Lung microvascular endothelial cell (primary cell): ENCODE data around the gene LBX1. TPM values are rescaled to one million over a fixed set of nuclear protein-coding genes. Genes with fewer than 3 reads are reported as not detected.

Source experiments
- DNase-seq, 2 donors: peaks; one replicate each; pipeline versions ENCODE4 v3.0.0 to v3.0.0-alpha.2; 2010; ENCODE audit warnings: low read depth in 2 of 2
- total RNA-seq: library from RNA; depleted of rRNA; stranded (reverse); fragments of >200 nt; gene quantifications from 2 replicates; pipeline ENCODE4 v1.2.1, GENCODE V29; 2014

Gene LBX1
- total RNA-seq, 1 donor from 2014 or later = not detected

DNA sequence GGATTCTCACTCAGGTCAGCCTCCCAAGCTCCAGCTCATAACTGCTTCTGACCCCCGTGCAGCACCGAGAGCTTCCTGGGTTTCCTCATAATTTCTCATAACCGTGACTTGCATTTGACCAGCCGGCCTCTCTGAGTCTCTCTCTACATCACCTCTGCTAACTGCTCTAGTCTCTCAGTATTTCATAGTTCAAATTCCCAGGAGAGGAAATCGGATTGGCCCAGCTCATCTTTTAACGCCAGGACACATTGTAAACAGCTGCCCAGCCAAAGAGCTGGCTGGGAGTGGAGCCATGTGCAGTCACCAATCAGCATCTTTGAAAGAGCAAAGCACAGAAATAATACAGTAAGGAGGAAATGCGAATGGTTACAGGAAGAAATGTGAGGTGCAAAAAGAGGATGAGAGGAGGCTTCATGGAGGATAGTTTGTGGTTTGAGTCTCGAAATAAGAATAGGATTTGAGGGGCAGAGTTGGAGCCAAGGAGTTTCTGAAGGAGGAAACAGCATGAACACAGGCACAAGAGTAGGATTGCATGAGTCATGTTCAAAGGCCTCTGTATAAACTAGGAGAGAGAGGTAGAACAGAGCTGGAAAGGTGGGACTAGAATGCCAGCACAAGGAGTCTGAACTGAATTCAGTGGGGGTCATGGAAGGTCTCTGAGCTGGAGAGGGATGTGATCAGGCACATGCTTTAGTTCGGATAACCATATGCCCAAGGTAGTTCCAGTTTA is 15.2 kb upstream of the LBX1 start:
- DNase-seq = no peak

- no peak for DNase-seq
Observed at GRCh38 chr10:101241840-101242707, 12.8 kb upstream of the LBX1 start.

DNA sequence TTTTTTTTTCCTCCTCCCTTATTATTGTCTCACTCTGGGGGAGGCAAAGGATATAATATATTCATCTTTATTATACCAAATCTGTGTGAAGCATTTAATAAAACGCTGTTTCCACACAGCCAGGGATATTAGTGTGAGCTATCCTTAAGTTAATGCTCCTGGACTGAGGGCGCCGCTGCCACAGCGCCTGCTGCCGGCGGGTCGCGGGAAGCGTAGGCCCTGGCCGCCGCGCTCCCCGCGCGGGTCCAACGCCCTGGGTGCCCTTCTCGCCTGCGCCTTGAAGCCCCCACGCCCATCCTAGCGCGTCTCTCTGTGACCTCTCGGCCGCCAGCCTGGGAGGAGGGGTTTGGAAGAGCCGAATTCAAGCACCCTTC is 9.5 kb upstream of the LBX1 start:
- peak; percentile 38 to 46 for DNase-seq

GRCh38 chr10:101237982-101238731 is 8.9 kb upstream of the LBX1 start:
- no peak for DNase-seq

DNA sequence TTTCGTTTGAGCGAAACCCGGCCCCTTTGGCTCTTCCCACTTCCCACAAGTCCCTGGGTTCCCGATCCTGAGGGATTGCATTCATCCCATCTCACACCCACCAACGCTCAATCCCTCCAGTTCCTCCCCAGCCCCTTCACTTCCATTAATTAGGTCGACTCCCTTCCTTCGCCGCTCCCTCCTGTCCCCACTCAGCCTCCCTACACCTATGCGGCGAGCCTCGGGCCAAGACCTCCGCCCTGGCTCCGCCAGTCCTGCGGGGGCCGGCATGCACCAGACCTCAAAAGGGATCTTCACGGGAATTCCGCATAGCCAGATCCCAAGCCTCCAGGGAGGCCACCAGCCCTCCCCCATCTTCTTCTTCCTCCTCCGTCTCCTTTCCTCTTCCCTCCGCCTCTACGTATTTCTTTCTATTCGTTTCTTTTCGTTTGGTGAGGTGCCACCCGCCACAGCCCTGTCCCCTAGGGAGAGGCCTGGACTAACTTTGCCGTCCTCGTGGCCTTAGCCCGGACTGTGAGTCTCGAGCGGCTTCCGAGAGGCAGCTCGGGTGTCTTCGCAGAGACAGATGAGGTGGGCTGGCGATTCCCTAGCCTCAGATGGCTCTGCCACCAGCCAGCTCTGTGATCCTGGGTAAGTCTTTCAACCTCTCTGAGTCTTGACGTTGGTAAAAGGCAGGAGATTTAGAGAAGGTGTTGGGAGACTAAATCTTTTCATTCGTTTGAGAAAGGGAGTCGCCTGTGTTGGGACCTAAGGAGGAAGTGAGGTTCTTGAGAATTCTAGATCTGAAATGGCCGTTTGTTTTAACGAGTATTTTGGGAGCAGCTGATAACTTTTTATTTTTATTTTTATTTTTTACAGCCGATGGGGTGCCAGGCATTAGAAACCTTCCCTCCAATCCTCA is 8.1 kb upstream of the LBX1 start:
- DNase-seq = no peak

- DNase-seq = no peak
Observed at GRCh38 chr10:101236376-101237080, 7.3 kb upstream of the LBX1 start.

DNA sequence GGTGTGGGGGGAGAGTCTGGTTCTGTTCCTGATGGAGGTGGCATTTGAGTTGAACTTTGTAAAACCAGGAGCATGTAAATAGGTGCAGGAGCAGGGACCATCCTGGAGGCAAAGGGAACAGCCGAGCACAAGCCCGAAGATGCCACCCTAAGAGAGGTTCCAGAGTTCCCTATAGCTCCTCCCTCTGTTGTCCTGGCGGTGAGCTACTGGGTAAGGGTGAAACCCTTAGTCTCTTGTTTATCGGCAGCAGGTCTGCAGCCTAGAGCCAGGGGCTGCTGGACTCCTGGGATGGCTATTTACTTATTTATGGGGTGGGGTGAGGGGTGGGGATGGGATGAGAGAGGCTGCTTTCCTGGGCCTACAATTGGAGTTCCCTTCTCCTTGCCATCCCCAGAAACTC is 6.5 kb upstream of the LBX1 start:
- DNase-seq = no peak

GRCh38 chr10:101234333-101234732 is 5.1 kb upstream of the LBX1 start:
- DNase-seq = no peak

GRCh38 chr10:101233863-101234262 is 4.6 kb upstream of the LBX1 start:
- no peak for DNase-seq

- no peak for DNase-seq
Observed at GRCh38 chr10:101233443-101233842, 4.2 kb upstream of the LBX1 start.

DNA sequence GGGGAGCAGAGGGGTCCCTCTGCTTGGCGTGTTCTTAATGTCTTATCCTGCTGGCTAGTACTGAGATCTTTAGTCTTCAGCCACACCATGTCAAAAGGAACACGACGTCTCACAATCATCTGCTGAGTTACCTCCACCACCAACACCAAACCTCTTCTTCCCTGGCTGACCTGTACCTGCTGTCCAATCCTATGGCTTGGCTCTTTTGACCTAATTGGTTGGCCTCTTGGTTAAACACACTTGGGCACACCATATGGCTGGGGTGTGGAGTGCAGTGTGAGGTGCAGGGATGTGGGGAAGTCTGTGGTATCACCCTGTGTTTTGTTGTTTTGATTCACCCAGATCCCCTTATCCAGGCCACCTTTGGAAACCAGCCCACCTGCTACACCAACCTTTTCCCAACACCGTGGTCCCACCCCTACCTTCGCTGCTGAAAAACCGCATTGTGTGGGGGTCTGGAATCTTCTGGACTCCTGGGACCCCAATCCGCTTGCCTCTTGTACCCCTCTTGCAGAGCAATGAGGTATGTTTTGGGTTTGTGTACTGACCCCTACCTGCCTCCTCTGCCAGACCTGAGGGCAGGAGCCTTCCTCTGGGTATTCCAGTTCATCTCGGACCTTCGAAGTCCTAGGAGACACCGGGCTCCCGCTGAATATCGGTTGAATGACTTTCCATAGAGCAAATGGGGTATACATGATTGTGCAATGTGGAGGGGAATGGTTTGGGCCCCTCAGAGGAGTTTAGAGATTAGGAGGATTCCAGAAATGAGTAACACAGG is 2.8 kb upstream of the LBX1 start:
- DNase-seq = no peak

DNA sequence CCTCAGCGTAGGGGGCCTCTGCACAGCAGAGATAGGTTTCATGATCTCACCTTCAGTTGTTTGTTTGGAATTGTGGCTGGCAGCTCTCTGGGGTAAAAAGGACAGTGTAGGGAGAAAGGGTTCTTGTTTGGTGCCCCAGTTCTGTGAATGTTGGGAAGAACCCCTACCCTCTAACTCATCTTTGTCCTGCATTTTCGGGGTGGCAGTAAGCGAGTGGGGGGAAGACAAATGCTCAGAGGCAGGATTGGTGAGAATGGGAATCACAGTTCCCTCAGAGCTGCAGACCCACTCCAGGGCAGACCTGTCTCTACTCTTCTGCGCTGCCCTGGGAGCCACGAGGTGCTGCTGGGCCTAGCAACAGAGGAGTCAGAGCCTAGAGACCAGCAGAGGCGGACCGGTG is 1.8 kb upstream of the LBX1 start:
- no peak for DNase-seq

GRCh38 chr10:101230183-101230917 is 1.1 kb upstream of the LBX1 start:
- no peak for DNase-seq

DNA sequence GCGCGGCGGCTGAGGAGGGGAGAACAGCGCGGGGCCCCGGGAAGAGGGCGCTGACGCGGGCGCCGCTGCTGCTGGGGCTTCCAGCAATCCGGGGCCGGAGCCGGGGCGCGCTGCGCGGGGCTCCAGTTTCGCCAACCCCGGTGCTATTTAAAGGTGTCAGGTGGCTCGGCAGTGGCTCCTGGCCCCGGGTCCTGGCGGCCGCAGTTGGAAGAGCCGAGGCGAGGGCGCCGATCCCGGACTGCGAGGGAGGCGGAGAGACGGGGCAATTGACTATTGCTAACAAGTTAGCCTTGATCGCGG is 347 bp downstream of the LBX1 start:
- DNase-seq = no peak

DNA sequence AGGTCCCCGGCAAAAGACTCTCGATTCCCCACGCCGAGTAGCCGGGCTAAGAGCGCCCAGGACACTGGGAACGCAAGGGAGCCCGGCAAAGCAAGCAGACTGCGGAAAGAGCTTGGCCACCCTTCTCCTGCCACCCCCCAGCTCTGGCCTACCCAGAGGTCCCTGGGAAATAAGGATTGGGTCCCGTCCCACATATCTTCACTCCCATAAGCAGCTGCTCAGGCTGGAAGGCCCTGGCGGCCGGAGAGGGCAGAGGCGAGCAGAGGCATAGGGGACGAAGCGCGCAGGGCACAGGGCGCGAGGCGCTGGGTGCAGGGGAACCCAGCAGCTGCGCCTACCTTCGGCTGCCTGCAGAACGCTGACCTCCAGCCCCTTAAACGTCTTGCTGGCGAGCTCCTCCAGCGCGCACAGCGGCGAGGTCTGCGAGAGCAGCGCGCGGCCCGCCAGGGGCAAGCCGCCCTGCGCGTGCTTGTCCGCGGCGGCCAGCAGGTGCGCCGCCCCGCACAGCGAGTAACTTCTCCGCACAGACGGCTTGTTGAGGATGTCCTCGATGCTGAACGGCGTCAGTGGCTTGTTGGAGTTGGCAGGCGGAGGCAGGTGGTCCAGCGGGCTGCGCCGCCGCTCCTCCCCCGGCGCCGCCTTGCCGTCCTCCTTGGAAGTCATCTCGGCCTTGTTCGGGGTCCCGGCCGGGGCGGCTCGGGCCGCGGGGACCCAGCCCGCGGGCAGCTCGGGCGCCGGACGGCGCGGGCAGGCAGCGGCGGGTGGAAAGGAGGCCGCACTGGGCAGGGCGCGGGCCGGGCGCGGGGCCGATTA is 904 bp downstream of the LBX1 start:
- no peak for DNase-seq

DNA sequence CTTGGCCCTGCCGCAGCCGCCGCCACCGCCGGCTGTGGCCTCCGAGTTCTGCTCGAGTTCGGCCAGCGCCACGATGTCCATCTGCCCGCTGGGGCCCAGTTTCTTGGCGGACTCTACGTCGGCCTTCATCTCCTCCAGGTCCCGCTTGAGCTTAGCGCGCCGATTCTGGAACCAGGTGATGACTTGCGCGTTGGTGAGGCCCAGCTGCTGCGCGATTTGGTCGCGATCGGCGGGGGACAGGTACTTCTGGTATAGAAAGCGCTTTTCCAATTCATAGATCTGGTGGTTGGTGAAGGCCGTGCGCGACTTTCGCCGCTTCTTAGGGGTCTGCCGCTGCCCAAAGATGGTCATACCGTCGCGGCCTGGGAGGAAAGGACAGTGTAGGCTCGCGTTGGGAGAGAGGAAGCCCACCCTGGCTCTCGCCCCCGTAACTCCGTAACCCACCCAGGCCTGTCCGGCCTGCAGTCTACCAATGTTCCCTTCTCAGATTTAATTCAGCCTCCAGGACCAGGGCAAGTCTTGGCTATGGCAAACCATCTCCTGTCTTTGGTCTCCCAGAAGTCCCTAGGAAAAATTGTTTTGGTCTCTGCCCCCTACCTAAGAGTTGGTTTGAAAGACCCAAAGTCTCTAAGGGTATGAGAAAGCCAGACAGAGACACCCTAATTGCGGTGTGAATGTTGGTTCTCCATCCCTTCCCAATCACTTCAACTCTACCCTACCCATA is 1.7 kb downstream of the LBX1 start:
- DNase-seq = no peak

DNA sequence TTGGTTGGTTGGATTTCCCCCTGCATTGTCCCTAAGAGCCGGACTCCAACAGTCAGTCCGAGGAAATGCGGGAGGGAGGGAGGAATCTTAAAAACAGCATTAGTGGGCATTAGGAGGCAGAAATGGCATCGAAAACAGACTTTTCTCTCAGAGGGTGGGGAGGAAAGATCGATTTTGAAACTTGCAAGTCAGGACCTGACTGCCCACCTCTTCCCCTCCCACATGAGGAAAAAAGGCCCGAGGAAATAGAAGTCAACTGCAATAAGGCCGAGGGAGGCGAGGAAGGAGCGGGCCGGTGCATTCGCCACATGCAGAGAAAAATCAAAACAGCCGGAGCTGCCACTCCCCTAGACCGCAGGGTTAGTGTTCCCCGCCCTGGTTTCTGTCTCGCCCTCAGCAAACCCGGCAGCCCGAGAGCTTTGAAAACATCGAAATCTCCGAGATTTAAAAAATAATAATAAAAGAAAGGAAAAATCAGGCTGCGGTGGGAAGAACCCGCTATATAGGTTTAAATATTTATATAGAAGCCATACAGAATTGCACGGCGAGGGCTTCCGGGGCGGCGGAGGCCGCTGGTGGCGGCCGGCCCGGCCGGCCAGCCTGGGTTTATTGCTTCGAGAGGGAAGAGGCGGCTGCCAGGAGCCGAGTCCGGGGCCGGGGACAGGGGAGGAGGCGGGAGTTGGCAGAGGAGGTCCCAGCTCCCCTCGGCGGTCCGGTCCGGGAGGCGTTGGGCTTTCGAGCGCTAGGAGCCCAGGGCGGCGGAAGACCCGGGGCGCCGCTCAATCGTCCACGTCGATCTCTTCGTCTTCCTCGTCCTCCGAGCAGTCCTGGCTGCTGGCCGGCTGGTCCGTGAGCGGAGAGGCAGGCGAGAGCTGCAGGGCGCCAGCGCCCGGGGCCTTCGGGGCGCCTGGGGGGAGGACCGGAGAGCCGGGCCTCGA is 2.5 kb downstream of the LBX1 start:
- no peak for DNase-seq
